RWPE1 (cell line): ENCODE measurements around the gene MAPK4.

Experiments used
- CTCF ChIA-PET: fragments of 350-600 bp; sonication (Branson Sonifier 250); formaldehyde crosslinking; extraction: SDS; loops from one replicate; lab custom pipeline; 2021; lab: Yijun Ruan, JAX
- POLR2A ChIA-PET: fragments of 400-600 bp; formaldehyde crosslinking; extraction: SDS; loops from one replicate; lab custom pipeline; 2020; ENCODE audit warnings: antibody characterized with exemption; ENCODE audit not compliant: low non-redundant PET; lab: Yijun Ruan, JAX
- DNase-seq: peaks from one replicate; pipeline ENCODE4 v3.0.0; 2012; ENCODE audit warnings: low spot score
- H3K27ac ChIP-seq: fragments of 450-650 bp; 2 replicates; pipeline ENCODE4 v1.5.1; 2017
- CTCF ChIP-seq: fragments of 450-650 bp; conservative IDR thresholded peaks from 2 replicates; pipeline ENCODE4 v1.5.1; 2017; ENCODE audit warnings: low read depth, mild to moderate bottlenecking

Gene MAPK4

GRCh38 chr18:50734342-50734741, 174.5 kb downstream of the MAPK4 start:
- ChIA-PET CTCF (no interaction called here), POLR2A (no interaction called here)
- H3K27ac ChIP-seq = no peak overlapping the region
- TF ChIP-seq CTCF = no peak
- no peak for DNase-seq

GRCh38 chr18:50734886-50735285, 175.0 kb downstream of the MAPK4 start:
- ChIA-PET CTCF (interaction anchor here (0.6 kb wide), 1 partner anchor 111 kb away, joined by 4 read pairs; no protein-coding TSS in a partner anchor), POLR2A (no interaction called here)
- DNase-seq = no peak
- no peak for TF ChIP-seq CTCF
- no peak overlapping the region for H3K27ac ChIP-seq

- DNase-seq = no peak
- POLR2A ChIA-PET = no interaction called here
- no peak overlapping the region for H3K27ac ChIP-seq
- CTCF ChIA-PET = no interaction called here
- TF ChIP-seq CTCF = no peak
Measured at GRCh38 chr18:50737127-50737526, 177.2 kb downstream of the MAPK4 start.

- no peak overlapping the region for H3K27ac ChIP-seq
- no peak for TF ChIP-seq CTCF
- ChIA-PET CTCF (no interaction called here), POLR2A (no interaction called here)
- no peak for DNase-seq
Measured at GRCh38 chr18:50738098-50738757, 178.3 kb downstream of the MAPK4 start.

- POLR2A ChIA-PET = no interaction called here
- CTCF ChIA-PET = no interaction called here
- no peak overlapping the region for H3K27ac ChIP-seq
- no peak for DNase-seq
- no peak for TF ChIP-seq CTCF
Measured at GRCh38 chr18:50742952-50743351, 183.1 kb downstream of the MAPK4 start.

GRCh38 chr18:50744253-50744652, 184.4 kb downstream of the MAPK4 start:
- CTCF ChIA-PET = no interaction called here
- no peak for DNase-seq
- no peak for TF ChIP-seq CTCF
- POLR2A ChIA-PET = no interaction called here
- H3K27ac ChIP-seq = no peak overlapping the region
